Measurements from ENCODE around the gene NHLRC1.

- TF ChIP-seq CTCF (IDR thresholded peaks at IDR 0.05) (no peak), POLR2A (IDR thresholded peaks at IDR 0.05) (no peak)
These were observed 52.0 kb downstream of the NHLRC1 start for GRCh38 chr6:18070486-18070885.

All from lower leg skin (tissue), 3 donors.